ENCODE data around the gene PILRB. TPM values are rescaled to one million over a fixed set of nuclear protein-coding genes. Genes with fewer than 3 reads are reported as not detected.
"Not testable (repeated sequence)": the region's sequence is repeated elsewhere in the genome, so short reads cannot be mapped to it uniquely, and the experiment has no call there.

PILRB gene
- total RNA-seq (ENCODE audit: unreplicated experiment): 40.1 TPM
- long read RNA-seq, partial matches to known transcripts: 0 of 4 reads
- long read RNA-seq, other reads (novel, unspliced or antisense): 4 of 4 reads

GRCh38 chr7:100358027-100358856, at the start of gene PILRB:
Gene PILRB, plus strand, starts transcription at chr7:100358117. Its CDS starts 186 bp downstream, at chr7:100358303.
- H3K27me3 Mint-ChIP-seq (ENCODE audit: unreplicated experiment): peaks cover 6% of the 10 kb centered on the region
- H3K36me3 Mint-ChIP-seq (ENCODE audit: low read depth, unreplicated experiment): peaks cover 33% of the 10 kb centered on the region
- H3K9me3 Mint-ChIP-seq (ENCODE audit: unreplicated experiment): no peaks in the 10 kb centered on the region
- peak within 1 kb of the TSS; percentile 9 for H3K27ac Mint-ChIP-seq (ENCODE audit: unreplicated experiment)
- H3K4me3 Mint-ChIP-seq (ENCODE audit: unreplicated experiment): no peak within 1 kb of the TSS
- no peak for DNase-seq (ENCODE audit: low spot score)
- no peak for TF ChIP-seq CTCF (IDR thresholded peaks at IDR 0.05; ENCODE audit: unreplicated experiment)
- H3K4me1 Mint-ChIP-seq (ENCODE audit: unreplicated experiment): no peaks in the 10 kb centered on the region

- H3K9me3 Mint-ChIP-seq (ENCODE audit: unreplicated experiment); H3K27ac Mint-ChIP-seq (ENCODE audit: unreplicated experiment); H3K27me3 Mint-ChIP-seq (ENCODE audit: unreplicated experiment); H3K4me1 Mint-ChIP-seq (ENCODE audit: unreplicated experiment); H3K36me3 Mint-ChIP-seq (ENCODE audit: low read depth, unreplicated experiment); H3K4me3 Mint-ChIP-seq (ENCODE audit: unreplicated experiment); DNase-seq (ENCODE audit: low spot score): not testable (repeated sequence)
These were observed 39.6 kb upstream of the PILRB start for GRCh38 chr7:100318329-100318728.

- not testable (repeated sequence) for H3K27ac Mint-ChIP-seq (ENCODE audit: unreplicated experiment); H3K27me3 Mint-ChIP-seq (ENCODE audit: unreplicated experiment); H3K9me3 Mint-ChIP-seq (ENCODE audit: unreplicated experiment); H3K4me3 Mint-ChIP-seq (ENCODE audit: unreplicated experiment); DNase-seq (ENCODE audit: low spot score)
- Mint-ChIP-seq H3K36me3 (ENCODE audit: low read depth, unreplicated experiment) (peaks cover 22% of the 10 kb centered on the region), H3K4me1 (ENCODE audit: unreplicated experiment) (peaks cover 13% of the 10 kb centered on the region)
These were observed 36.3 kb upstream of the PILRB start for GRCh38 chr7:100321648-100322047.

GRCh38 chr7:100324194-100324593, 33.7 kb upstream of the PILRB start:
- H3K27me3 Mint-ChIP-seq (ENCODE audit: unreplicated experiment); H3K27ac Mint-ChIP-seq (ENCODE audit: unreplicated experiment); H3K9me3 Mint-ChIP-seq (ENCODE audit: unreplicated experiment); DNase-seq (ENCODE audit: low spot score); H3K4me3 Mint-ChIP-seq (ENCODE audit: unreplicated experiment): not testable (repeated sequence)
- Mint-ChIP-seq H3K4me1 (ENCODE audit: unreplicated experiment) (peaks cover 13% of the 10 kb centered on the region), H3K36me3 (ENCODE audit: low read depth, unreplicated experiment) (peaks cover 25% of the 10 kb centered on the region)

GRCh38 chr7:100325671-100326070, 32.2 kb upstream of the PILRB start:
- H3K4me1 Mint-ChIP-seq (ENCODE audit: unreplicated experiment): peaks cover 13% of the 10 kb centered on the region
- H3K36me3 Mint-ChIP-seq (ENCODE audit: low read depth, unreplicated experiment): peaks cover 17% of the 10 kb centered on the region
- not testable (repeated sequence) for H3K27me3 Mint-ChIP-seq (ENCODE audit: unreplicated experiment); H3K4me3 Mint-ChIP-seq (ENCODE audit: unreplicated experiment); H3K9me3 Mint-ChIP-seq (ENCODE audit: unreplicated experiment); DNase-seq (ENCODE audit: low spot score)
- peak overlapping the region; percentile 65 for H3K27ac Mint-ChIP-seq (ENCODE audit: unreplicated experiment)

GRCh38 chr7:100326914-100327313, 31.0 kb upstream of the PILRB start:
- not testable (repeated sequence) for H3K4me3 Mint-ChIP-seq (ENCODE audit: unreplicated experiment); H3K9me3 Mint-ChIP-seq (ENCODE audit: unreplicated experiment); H3K27me3 Mint-ChIP-seq (ENCODE audit: unreplicated experiment); DNase-seq (ENCODE audit: low spot score); H3K27ac Mint-ChIP-seq (ENCODE audit: unreplicated experiment)
- peaks cover 16% of the 10 kb centered on the region for H3K36me3 Mint-ChIP-seq (ENCODE audit: low read depth, unreplicated experiment)
- H3K4me1 Mint-ChIP-seq (ENCODE audit: unreplicated experiment): peaks cover 13% of the 10 kb centered on the region

GRCh38 chr7:100335566-100336466, 22.1 kb upstream of the PILRB start:
- H3K4me1 Mint-ChIP-seq (ENCODE audit: unreplicated experiment); H3K9me3 Mint-ChIP-seq (ENCODE audit: unreplicated experiment); H3K36me3 Mint-ChIP-seq (ENCODE audit: low read depth, unreplicated experiment); H3K27me3 Mint-ChIP-seq (ENCODE audit: unreplicated experiment): not testable (repeated sequence)
- H3K27ac Mint-ChIP-seq (ENCODE audit: unreplicated experiment): peak overlapping the region; percentile 91
- DNase-seq (ENCODE audit: low spot score): peak; percentile 83
- H3K4me3 Mint-ChIP-seq (ENCODE audit: unreplicated experiment): peak overlapping the region; percentile 94

- H3K4me1 Mint-ChIP-seq (ENCODE audit: unreplicated experiment); H3K27me3 Mint-ChIP-seq (ENCODE audit: unreplicated experiment); H3K4me3 Mint-ChIP-seq (ENCODE audit: unreplicated experiment); H3K36me3 Mint-ChIP-seq (ENCODE audit: low read depth, unreplicated experiment); H3K9me3 Mint-ChIP-seq (ENCODE audit: unreplicated experiment); DNase-seq (ENCODE audit: low spot score): not testable (repeated sequence)
- H3K27ac Mint-ChIP-seq (ENCODE audit: unreplicated experiment): peak overlapping the region; percentile 61
These were observed 19.7 kb upstream of the PILRB start for GRCh38 chr7:100338083-100338696.

GRCh38 chr7:100341286-100341685, 16.6 kb upstream of the PILRB start:
- H3K4me1 Mint-ChIP-seq (ENCODE audit: unreplicated experiment); DNase-seq (ENCODE audit: low spot score); H3K27ac Mint-ChIP-seq (ENCODE audit: unreplicated experiment); H3K27me3 Mint-ChIP-seq (ENCODE audit: unreplicated experiment); H3K9me3 Mint-ChIP-seq (ENCODE audit: unreplicated experiment): not testable (repeated sequence)
- peak overlapping the region; percentile 21 for H3K4me3 Mint-ChIP-seq (ENCODE audit: unreplicated experiment)
- peaks cover 11% of the 10 kb centered on the region for H3K36me3 Mint-ChIP-seq (ENCODE audit: low read depth, unreplicated experiment)
